ENCODE measurements around the gene LGALS9. TPM values are rescaled to one million over a fixed set of nuclear protein-coding genes. Genes with fewer than 3 reads are reported as not detected.
"Not testable (repeated sequence)": the region's sequence is repeated elsewhere in the genome, so short reads cannot be mapped to it uniquely, and the experiment has no call there.

The LGALS9 gene
- total RNA-seq, 4 donors from 2014 or later = 121 to 214 (median 144) TPM

DNA sequence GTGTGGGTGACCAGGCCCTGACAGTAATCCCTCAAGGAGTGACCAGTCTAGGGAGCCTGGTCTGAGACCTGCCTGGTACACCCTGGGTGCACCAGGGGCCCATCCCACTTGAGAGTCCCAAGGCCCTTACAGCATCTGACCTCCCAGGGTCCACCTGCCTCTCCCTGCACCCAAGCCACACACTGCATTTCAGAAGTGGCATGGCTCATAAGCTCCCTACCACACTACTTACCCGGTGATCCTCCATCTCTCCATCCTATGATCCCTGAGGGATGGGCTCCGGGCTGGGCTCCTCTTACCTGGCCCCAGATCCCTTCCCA, 40.6 kb downstream of the LGALS9 start:
- no peaks in the 10 kb centered on the region for H3K4me1 ChIP-seq
- TF ChIP-seq, protein P1, sequence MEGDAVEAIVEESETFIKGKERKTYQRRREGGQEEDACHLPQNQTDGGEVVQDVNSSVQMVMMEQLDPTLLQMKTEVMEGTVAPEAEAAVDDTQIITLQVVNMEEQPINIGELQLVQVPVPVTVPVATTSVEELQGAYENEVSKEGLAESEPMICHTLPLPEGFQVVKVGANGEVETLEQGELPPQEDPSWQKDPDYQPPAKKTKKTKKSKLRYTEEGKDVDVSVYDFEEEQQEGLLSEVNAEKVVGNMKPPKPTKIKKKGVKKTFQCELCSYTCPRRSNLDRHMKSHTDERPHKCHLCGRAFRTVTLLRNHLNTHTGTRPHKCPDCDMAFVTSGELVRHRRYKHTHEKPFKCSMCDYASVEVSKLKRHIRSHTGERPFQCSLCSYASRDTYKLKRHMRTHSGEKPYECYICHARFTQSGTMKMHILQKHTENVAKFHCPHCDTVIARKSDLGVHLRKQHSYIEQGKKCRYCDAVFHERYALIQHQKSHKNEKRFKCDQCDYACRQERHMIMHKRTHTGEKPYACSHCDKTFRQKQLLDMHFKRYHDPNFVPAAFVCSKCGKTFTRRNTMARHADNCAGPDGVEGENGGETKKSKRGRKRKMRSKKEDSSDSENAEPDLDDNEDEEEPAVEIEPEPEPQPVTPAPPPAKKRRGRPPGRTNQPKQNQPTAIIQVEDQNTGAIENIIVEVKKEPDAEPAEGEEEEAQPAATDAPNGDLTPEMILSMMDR (IDR thresholded peaks at IDR 0.05) = no peak
- no peak for TF ChIP-seq POLR2A (IDR thresholded peaks at IDR 0.05)
- no peaks in the 10 kb centered on the region for H3K9me3 ChIP-seq
- H3K4me3 ChIP-seq = no peak overlapping the region
- H3K36me3 ChIP-seq = no peaks in the 10 kb centered on the region
- no peak overlapping the region for H3K27ac ChIP-seq
- H3K27me3 ChIP-seq = no peaks in the 10 kb centered on the region
- peak in 1 of 3 donors; percentile 19 for DNase-seq

DNA sequence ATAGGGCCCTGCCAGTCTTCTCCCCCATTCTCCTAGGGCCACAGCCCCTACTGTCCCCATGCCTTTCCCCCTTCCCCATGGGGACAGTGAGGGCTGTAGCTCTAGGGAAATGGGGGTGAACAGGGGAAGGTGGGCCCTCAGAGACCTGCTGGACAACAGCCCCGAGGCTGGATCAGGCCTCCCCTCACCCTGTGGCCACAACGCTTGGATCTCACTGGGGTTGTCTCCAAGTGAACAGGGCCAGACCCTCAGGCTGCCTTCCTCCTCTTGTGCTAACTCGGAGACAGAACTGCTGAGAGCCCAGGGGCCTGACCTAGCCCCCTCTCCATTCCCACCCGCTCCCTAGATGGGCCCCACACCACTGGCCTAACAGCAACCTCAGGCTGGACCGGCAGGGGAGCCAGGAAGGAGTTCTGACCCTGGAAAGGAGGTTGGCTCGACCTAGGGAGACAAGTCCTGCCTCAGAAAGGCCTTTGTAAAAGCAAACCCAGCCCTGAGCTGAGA, 41.0 kb downstream of the LGALS9 start:
- peak in 1 of 3 donors; percentile 25 for DNase-seq
- H3K4me1 ChIP-seq, H3K4me3 ChIP-seq, H3K27me3 ChIP-seq, H3K9me3 ChIP-seq, H3K27ac ChIP-seq, H3K36me3 ChIP-seq: not testable (repeated sequence)

DNA sequence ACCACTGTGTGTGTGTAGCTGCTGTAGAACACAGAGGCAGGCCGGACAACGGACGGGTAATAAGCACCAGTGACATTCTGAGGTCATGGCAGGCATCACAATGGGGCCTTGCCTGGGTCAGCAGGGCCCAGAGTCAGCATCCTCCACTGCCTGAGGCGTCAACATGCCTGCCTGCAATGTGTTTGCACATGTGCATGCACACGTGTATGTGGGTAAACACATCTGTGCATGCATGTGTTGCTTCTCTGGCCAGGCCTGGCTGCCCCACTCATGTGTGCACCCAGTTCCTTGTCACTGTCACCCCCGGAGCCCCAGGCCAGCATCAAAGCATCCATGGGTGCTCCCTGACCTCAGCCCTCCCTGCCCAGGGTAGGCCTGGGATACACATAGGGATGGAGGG, 43.3 kb downstream of the LGALS9 start:
- H3K27me3 ChIP-seq = no peaks in the 10 kb centered on the region
- no peaks in the 10 kb centered on the region for H3K36me3 ChIP-seq
- H3K4me1 ChIP-seq = no peaks in the 10 kb centered on the region
- no peak overlapping the region for H3K4me3 ChIP-seq
- TF ChIP-seq, protein P1 (IDR thresholded peaks at IDR 0.05) = no peak
- no peak for TF ChIP-seq POLR2A (IDR thresholded peaks at IDR 0.05)
- H3K9me3 ChIP-seq = no peaks in the 10 kb centered on the region
- peak in 1 of 3 donors; percentile 30 for DNase-seq
- no peak overlapping the region for H3K27ac ChIP-seq

DNA sequence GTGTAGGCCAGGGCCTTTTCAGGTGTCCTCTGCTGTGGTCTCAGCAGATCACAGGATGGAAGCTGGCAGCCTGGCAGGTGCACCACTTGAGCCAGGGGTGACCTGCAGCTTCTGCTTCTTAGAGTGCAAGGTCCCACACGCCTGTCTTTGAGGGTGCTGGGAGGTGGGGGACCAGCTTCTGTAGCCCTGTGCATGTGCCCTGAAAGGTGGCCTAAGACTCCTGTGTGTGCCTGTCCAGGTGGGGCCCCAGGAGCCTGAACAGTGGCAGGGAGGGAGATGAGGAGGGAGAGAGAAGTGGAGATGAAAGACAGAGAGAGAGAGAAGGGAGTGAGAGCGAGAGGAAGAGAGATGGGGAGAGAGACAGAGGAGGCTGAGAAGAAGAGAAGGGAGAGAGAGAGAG, 46.2 kb downstream of the LGALS9 start:
- DNase-seq = peak in 1 of 3 donors; percentile 41
- Histone ChIP-seq H3K27ac (no peak overlapping the region), H3K4me1 (no peaks in the 10 kb centered on the region), H3K9me3 (no peaks in the 10 kb centered on the region), H3K4me3 (no peak overlapping the region), H3K36me3 (no peaks in the 10 kb centered on the region), H3K27me3 (no peaks in the 10 kb centered on the region)
- TF ChIP-seq, protein P1 (IDR thresholded peaks at IDR 0.05) = no peak

DNA sequence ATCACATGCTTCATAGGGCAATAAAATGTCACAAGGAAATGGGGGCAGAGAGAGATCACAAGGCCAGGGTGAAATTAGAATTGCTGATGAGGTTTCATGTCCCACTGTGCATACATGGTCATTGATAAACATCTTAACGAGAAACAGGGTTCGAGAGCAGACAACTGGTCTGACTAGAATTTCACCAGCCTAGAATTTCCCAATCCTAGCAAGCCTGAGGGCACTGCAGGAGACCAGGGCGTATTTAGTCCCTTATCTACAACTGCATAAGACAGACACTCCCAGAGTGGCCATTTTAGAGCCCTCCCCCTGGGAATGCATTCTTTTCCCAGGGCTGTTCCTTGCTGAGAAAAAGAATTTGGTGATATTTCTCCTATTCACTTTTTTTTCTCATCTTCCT, 55.3 kb downstream of the LGALS9 start:
- H3K27me3 ChIP-seq, H3K9me3 ChIP-seq, H3K36me3 ChIP-seq, DNase-seq, H3K27ac ChIP-seq, H3K4me1 ChIP-seq, H3K4me3 ChIP-seq: not testable (repeated sequence)

DNA sequence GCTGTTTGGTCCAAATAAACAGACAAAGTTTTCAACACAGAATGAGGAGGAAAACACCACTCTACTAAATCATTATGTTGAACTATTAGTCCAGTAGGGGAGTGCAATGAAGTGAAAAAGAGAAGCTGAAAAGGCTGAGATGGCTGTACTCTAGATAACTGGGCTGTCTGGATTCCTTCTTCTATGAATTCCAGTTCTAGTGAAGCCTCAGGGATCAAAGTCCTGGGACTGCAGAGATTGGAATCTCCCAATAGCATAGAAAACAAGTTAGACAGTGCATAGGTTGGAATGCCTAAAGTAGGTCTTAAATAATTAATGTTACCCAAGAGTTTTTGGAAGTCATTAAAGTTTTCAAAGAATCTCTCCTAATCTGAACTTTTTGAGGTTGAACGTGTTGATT, 59.9 kb downstream of the LGALS9 start:
- no peak for TF ChIP-seq POLR2A (IDR thresholded peaks at IDR 0.05)
- TF ChIP-seq, protein P1 (IDR thresholded peaks at IDR 0.05) = no peak
- no peak for DNase-seq
- no peak overlapping the region for H3K4me3 ChIP-seq

DNA sequence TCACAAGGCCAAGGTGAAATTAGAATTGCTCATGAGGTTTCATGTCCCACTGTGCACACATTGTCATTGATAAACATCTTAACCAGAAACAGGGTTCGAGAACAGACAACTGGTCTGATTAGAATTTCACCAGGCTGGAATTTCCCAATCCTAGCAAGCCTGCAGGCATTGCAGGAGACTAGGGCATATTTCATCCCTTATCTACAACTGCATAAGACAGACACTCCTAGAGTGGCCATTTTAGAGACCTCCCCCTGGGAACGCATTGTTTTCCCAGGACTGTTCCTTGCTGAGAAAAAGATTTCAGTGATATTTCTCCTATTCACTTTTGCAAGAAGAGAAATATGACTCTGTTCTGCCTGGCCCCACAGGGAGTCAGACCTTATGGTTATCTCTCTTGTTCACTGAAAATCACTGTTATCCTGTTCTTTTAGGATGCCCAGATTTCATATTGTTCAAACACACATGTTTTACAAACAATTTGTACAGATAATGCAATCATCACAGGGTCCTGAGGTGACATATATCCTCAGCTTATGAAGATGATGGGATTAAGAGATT, 64.3 kb downstream of the LGALS9 start:
- not testable (repeated sequence) for H3K4me3 ChIP-seq, H3K4me1 ChIP-seq, H3K36me3 ChIP-seq, H3K27me3 ChIP-seq, DNase-seq, H3K27ac ChIP-seq
- H3K9me3 ChIP-seq = peaks cover 0 to 16% (median 5%) of the 10 kb centered on the region in 4 donors

More for the DNA sequence above, 59.9 kb downstream of the LGALS9 start:
- Histone ChIP-seq H3K4me1 (no peaks in the 10 kb centered on the region), H3K27ac (no peak overlapping the region), H3K36me3 (no peaks in the 10 kb centered on the region), H3K27me3 (no peaks in the 10 kb centered on the region), H3K9me3 (peaks cover 0 to 15% (median 5%) of the 10 kb centered on the region in 4 donors)

Small RNAs within 50 kb of the gene (small RNA-seq; reads per million reads assigned to genes)
- gene AC015688.1 (0 reads per million in 2 donors), gene AC015688.2 (0 reads per million in 2 donors), gene AC015688.5 (0 reads per million in 2 donors), gene CPDP1 (0 reads per million in 2 donors)

Other genes starting within 250 kb of the LGALS9 start
- 10 to 100 TPM; 26.6 to 64.4 (median 42.2) TPM for gene KSR1, start 174.7 kb upstream of the LGALS9 start, total RNA-seq
- gene NOS2, start 169.3 kb downstream of the LGALS9 start, total RNA-seq = 10 to 100 TPM in 1 of 4 donors, 1 to 10 TPM in 3; 6.7 to 16.5 (median 7.7) TPM

Data from Peyer's patch (tissue), 4 donors.